A673 (cell line): ENCODE data around the gene ACSS2. TPM values are rescaled to one million over a fixed set of nuclear protein-coding genes. Genes with fewer than 3 reads are reported as not detected.

Experiments
- BruUV-seq: library from RNA; stranded (reverse); fragments of 400-500 nt; replicated peaks from 2 replicates; lab custom pipeline; 2021; lab: Mats Ljungman, UMichigan
- CTCF ChIA-PET: fragments of 300-600 bp; sonication (Branson Sonifier 250); formaldehyde crosslinking; loops from one replicate; lab custom pipeline; 2022; ENCODE audit warnings: antibody characterized with exemption; lab: Charles Lee
- POLR2A ChIA-PET: fragments of 300-600 bp; sonication (Branson Sonifier 250); formaldehyde crosslinking; loops from one replicate; lab custom pipeline; 2022; ENCODE audit warnings: antibody characterized with exemption; ENCODE audit not compliant: low non-redundant PET; lab: Charles Lee
- DNase-seq: peaks from one replicate; pipeline ENCODE4 v3.0.0-alpha.2; 2015; ENCODE audit warnings: low spot score
- H3K27ac ChIP-seq: fragments of 200-600 bp; sonication (generic); 2 replicates; pipeline ENCODE4 v1.5.1; 2016; ENCODE audit warnings: mixed run types, low read depth, mild to moderate bottlenecking, mixed read lengths, antibody characterized with exemption, low read length; ENCODE audit not compliant: poor library complexity, severe bottlenecking
- H3K27me3 ChIP-seq: fragments of 200-600 bp; sonication (generic); replicated peaks from 2 replicates; pipeline ENCODE4 v1.6.1; 2017; ENCODE audit warnings: mixed run types, low read depth, mild to moderate bottlenecking, mixed read lengths, antibody characterized with exemption, low read length; ENCODE audit not compliant: insufficient read depth, poor library complexity
- H3K36me3 ChIP-seq: fragments of 200-600 bp; sonication (generic); 2 replicates; pipeline ENCODE4 v1.6.1; 2016; ENCODE audit warnings: mixed run types, mild to moderate bottlenecking, mixed read lengths, antibody characterized with exemption, low read length; ENCODE audit not compliant: insufficient read depth, poor library complexity, severe bottlenecking
- H3K4me1 ChIP-seq: fragments of 200-600 bp; sonication (generic); 2 replicates; pipeline ENCODE4 v1.6.1; 2017; ENCODE audit warnings: mixed run types, mild to moderate bottlenecking, mixed read lengths, antibody characterized with exemption, low read length; ENCODE audit not compliant: insufficient read depth, poor library complexity, severe bottlenecking
- H3K4me3 ChIP-seq: fragments of 200-600 bp; sonication (generic); 2 replicates; pipeline ENCODE4 v1.5.1; 2016; ENCODE audit warnings: low read depth, mixed run types, mild to moderate bottlenecking, mixed read lengths, low read length; ENCODE audit not compliant: poor library complexity, severe bottlenecking
- H3K9me3 ChIP-seq: fragments of 200-600 bp; sonication (generic); 2 replicates; pipeline ENCODE4 v1.6.1; 2016; ENCODE audit warnings: mixed run types, low read depth, mild to moderate bottlenecking, mixed read lengths, antibody characterized with exemption, low read length; ENCODE audit not compliant: poor library complexity, severe bottlenecking
- CTCF ChIP-seq: fragments of 300-800, 200-600 bp; sonication (generic); conservative IDR thresholded peaks from 2 replicates; pipeline ENCODE4 v1.5.1; 2017; ENCODE audit warnings: low read depth, mild to moderate bottlenecking, antibody characterized with exemption, low read length, moderate library complexity, mixed read lengths
- EZH2 ChIP-seq: fragments of 200-600 bp; sonication (generic); IDR thresholded peaks from 2 replicates; pipeline ENCODE4 v1.6.1; 2017; ENCODE audit warnings: borderline replicate concordance, low read depth, mild to moderate bottlenecking, mixed read lengths, antibody characterized with exemption, low read length; ENCODE audit not compliant: poor library complexity, severe bottlenecking
- intact Hi-C: fragments of 100-400 bp; cut with micrococcal nuclease; formaldehyde crosslinking; loops from one replicate; pipeline ENCODE4 v1.10.0; 2022; ENCODE audit not compliant: unreplicated experiment
- total RNA-seq: library from RNA; stranded (reverse); gene quantifications from 2 replicates; pipeline ENCODE4 v1.2.3, GENCODE V29; 2021

The ACSS2 gene
- total RNA-seq, 1 experiment from 2014 or later = 28.7 TPM

- ChIA-PET POLR2A (no interaction called here), CTCF (interaction anchor here (0.5 kb wide), 1 partner anchor 150 kb away, joined by 9 read pairs; no protein-coding TSS in a partner anchor)
- no peak for DNase-seq
- no TSS peak for BruUV-seq
- Histone ChIP-seq H3K27me3 (no peaks in the 10 kb centered on the region), H3K27ac (no peak overlapping the region), H3K36me3 (peaks cover 37% of the 10 kb centered on the region), H3K9me3 (no peaks in the 10 kb centered on the region), H3K4me1 (no peaks in the 10 kb centered on the region), H3K4me3 (no peak overlapping the region)
- intact Hi-C loops = no loop called here
- no peak for TF ChIP-seq CTCF
- no peak for TF ChIP-seq EZH2
These were observed 70.2 kb downstream of the ACSS2 start for GRCh38 chr20:34946661-34947060.

GRCh38 chr20:34947336-34947735, 70.9 kb downstream of the ACSS2 start:
- Histone ChIP-seq H3K4me3 (no peak overlapping the region), H3K27ac (no peak overlapping the region), H3K36me3 (peaks cover 31% of the 10 kb centered on the region), H3K4me1 (no peaks in the 10 kb centered on the region), H3K9me3 (no peaks in the 10 kb centered on the region), H3K27me3 (no peaks in the 10 kb centered on the region)
- intact Hi-C loops = no loop called here
- TF ChIP-seq EZH2 (no peak), CTCF (no peak)
- ChIA-PET CTCF (no interaction called here), POLR2A (no interaction called here)
- DNase-seq = no peak
- no TSS peak for BruUV-seq

- TF ChIP-seq CTCF (no peak), EZH2 (no peak)
- ChIA-PET POLR2A (no interaction called here), CTCF (interaction anchor here (0.7 kb wide), 1 partner anchor 74 kb away, joined by 4 read pairs; no protein-coding TSS in a partner anchor)
- no peak for DNase-seq
- intact Hi-C loops = no loop called here
- Histone ChIP-seq H3K9me3 (no peaks in the 10 kb centered on the region), H3K4me3 (no peak overlapping the region), H3K4me1 (peaks cover 5% of the 10 kb centered on the region), H3K36me3 (peaks cover 30% of the 10 kb centered on the region), H3K27ac (no peak overlapping the region), H3K27me3 (no peaks in the 10 kb centered on the region)
- BruUV-seq = no TSS peak
These were observed 71.6 kb downstream of the ACSS2 start for GRCh38 chr20:34948030-34948429.
